Progenitor cell of endocrine pancreas (in vitro differentiated cells): Measurements from ENCODE around the gene GNAS. TPM values are rescaled to one million over a fixed set of nuclear protein-coding genes. Genes with fewer than 3 reads are reported as not detected.
"Not testable (repeated sequence)": the region's sequence is repeated elsewhere in the genome, so short reads cannot be mapped to it uniquely, and the experiment has no call there.

Source experiments
- DNase-seq: peaks from one replicate; pipeline ENCODE4 v3.0.0; 2021; ENCODE audit warnings: low spot score; ENCODE audit not compliant: unreplicated experiment
- H3K27ac Mint-ChIP-seq: 2 replicates; pipeline ENCODE4 v1.8.0; 2021; ENCODE audit warnings: mild to moderate bottlenecking, moderate library complexity, mixed read lengths
- H3K27me3 Mint-ChIP-seq: 2 replicates; pipeline ENCODE4 v1.8.0; 2021; ENCODE audit warnings: mixed read lengths
- H3K36me3 Mint-ChIP-seq: 2 replicates; pipeline ENCODE4 v1.8.0; 2022; ENCODE audit warnings: mixed read lengths; ENCODE audit not compliant: insufficient read depth
- H3K4me1 Mint-ChIP-seq: 2 replicates; pipeline ENCODE4 v1.8.0; 2021; ENCODE audit warnings: low read depth, mixed read lengths
- H3K4me3 Mint-ChIP-seq: 2 replicates; pipeline ENCODE4 v1.8.0; 2021; ENCODE audit warnings: low read depth, mild to moderate bottlenecking, moderate library complexity, mixed read lengths
- H3K9me3 Mint-ChIP-seq: 2 replicates; pipeline ENCODE4 v1.8.0; 2021; ENCODE audit warnings: low read depth, mixed read lengths
- total RNA-seq: library from RNA; stranded (reverse); gene quantifications from 2 replicates; pipeline ENCODE4 v1.2.1, GENCODE V29; 2021
- TF ChIP-seq, protein P1 (sequence below): fragments of 200-600 bp; sonication (generic); IDR thresholded peaks from one replicate; pipeline ENCODE4 v1.5.0; 2021; ENCODE audit warnings: antibody characterized with exemption, mild to moderate bottlenecking; ENCODE audit not compliant: unreplicated experiment

GNAS gene
- total RNA-seq, 1 donor from 2014 or later = 1,570 TPM

GRCh38 chr20:58816957-58817651 lies 35.4 kb upstream of the GNAS start:
- TF ChIP-seq, protein P1, sequence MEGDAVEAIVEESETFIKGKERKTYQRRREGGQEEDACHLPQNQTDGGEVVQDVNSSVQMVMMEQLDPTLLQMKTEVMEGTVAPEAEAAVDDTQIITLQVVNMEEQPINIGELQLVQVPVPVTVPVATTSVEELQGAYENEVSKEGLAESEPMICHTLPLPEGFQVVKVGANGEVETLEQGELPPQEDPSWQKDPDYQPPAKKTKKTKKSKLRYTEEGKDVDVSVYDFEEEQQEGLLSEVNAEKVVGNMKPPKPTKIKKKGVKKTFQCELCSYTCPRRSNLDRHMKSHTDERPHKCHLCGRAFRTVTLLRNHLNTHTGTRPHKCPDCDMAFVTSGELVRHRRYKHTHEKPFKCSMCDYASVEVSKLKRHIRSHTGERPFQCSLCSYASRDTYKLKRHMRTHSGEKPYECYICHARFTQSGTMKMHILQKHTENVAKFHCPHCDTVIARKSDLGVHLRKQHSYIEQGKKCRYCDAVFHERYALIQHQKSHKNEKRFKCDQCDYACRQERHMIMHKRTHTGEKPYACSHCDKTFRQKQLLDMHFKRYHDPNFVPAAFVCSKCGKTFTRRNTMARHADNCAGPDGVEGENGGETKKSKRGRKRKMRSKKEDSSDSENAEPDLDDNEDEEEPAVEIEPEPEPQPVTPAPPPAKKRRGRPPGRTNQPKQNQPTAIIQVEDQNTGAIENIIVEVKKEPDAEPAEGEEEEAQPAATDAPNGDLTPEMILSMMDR = no peak
- Mint-ChIP-seq H3K4me1 (peaks cover 5% of the 10 kb centered on the region), H3K27ac (no peak overlapping the region), H3K4me3 (no peak overlapping the region), H3K27me3 (no peaks in the 10 kb centered on the region), H3K9me3 (peaks cover 5% of the 10 kb centered on the region), H3K36me3 (peaks cover 10% of the 10 kb centered on the region)
- no peak for DNase-seq

GRCh38 chr20:58817748-58818147 lies 34.8 kb upstream of the GNAS start:
- Mint-ChIP-seq H3K9me3 (peaks cover 5% of the 10 kb centered on the region), H3K4me3 (no peak overlapping the region), H3K27ac (peak overlapping the region; percentile 41), H3K36me3 (peaks cover 10% of the 10 kb centered on the region), H3K27me3 (no peaks in the 10 kb centered on the region), H3K4me1 (peaks cover 5% of the 10 kb centered on the region)
- DNase-seq = no peak
- TF ChIP-seq, protein P1 = no peak

DNA sequence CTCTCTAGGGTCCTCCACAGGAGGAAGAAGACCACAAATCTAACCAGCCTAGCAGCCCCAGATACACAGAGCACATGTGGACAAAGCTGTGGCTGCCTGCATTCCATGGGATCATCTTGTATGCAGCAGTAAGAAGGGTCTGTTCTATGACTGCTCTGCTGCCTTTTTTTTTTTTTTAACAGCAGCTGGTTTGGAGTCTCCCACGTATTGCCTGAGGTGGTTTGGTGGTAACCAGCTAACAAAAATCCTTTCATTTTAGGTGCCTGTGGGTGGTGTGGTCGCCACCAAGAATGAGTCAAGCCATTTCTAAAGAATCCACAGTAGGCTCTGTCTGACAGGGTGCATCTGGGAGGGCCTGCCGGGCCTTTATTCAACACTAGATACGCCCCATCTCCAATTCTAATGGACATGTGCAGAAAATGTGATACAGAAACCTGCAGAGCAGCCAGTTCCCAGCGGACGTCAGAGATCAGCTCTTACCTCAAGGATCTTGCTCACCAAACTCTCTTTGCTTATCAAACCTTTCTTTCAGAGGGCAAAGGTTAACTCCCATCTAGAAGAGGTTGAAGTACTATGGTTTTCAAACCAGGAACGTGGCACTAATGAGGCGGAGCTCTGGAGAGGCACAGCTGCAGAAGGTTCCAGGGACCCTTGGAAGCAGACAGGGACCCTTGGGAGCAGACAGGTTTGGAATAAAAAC lies 33.8 kb upstream of the GNAS start:
- no peak overlapping the region for H3K4me3 Mint-ChIP-seq
- TF ChIP-seq, protein P1 = no peak
- H3K27ac Mint-ChIP-seq = peak overlapping the region; percentile 63
- peaks cover 10% of the 10 kb centered on the region for H3K36me3 Mint-ChIP-seq
- H3K4me1 Mint-ChIP-seq = peaks cover 5% of the 10 kb centered on the region
- no peak for DNase-seq
- no peaks in the 10 kb centered on the region for H3K27me3 Mint-ChIP-seq
- H3K9me3 Mint-ChIP-seq = peaks cover 5% of the 10 kb centered on the region

GRCh38 chr20:58819921-58820320 lies 32.6 kb upstream of the GNAS start:
- H3K36me3 Mint-ChIP-seq = peaks cover 10% of the 10 kb centered on the region
- no peak overlapping the region for H3K4me3 Mint-ChIP-seq
- peaks cover 5% of the 10 kb centered on the region for H3K9me3 Mint-ChIP-seq
- peaks cover 5% of the 10 kb centered on the region for H3K4me1 Mint-ChIP-seq
- TF ChIP-seq, protein P1 = no peak
- no peak for DNase-seq
- no peak overlapping the region for H3K27ac Mint-ChIP-seq
- no peaks in the 10 kb centered on the region for H3K27me3 Mint-ChIP-seq

DNA sequence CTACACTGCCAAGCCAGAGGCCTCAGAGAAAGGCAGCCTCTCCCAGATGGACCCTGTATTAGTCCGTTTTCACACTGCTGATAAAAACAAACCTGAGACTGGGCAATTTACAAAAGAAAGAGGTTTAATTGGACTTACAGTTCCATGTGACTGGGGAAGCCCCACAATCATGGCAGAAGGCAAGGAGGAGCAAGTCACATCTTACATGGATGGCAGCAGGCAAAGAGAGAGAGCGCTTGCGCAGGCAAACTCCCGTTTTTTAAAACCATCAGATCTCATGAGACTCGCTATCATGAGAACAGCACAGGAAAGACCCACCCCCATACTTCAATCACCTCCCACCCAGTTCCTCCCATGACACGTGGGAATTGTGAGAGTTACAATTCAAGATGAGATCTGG lies 32.0 kb upstream of the GNAS start:
- not testable (repeated sequence) for H3K27me3 Mint-ChIP-seq, H3K9me3 Mint-ChIP-seq, H3K4me1 Mint-ChIP-seq, DNase-seq, H3K4me3 Mint-ChIP-seq, H3K27ac Mint-ChIP-seq
- H3K36me3 Mint-ChIP-seq = peaks cover 10% of the 10 kb centered on the region
